Measurements from ENCODE around the gene PRPF8. TPM values are rescaled to one million over a fixed set of nuclear protein-coding genes. Genes with fewer than 3 reads are reported as not detected.
"Not testable (repeated sequence)": the region's sequence is repeated elsewhere in the genome, so short reads cannot be mapped to it uniquely, and the experiment has no call there.

The PRPF8 gene
- polyA plus RNA-seq, 1 of the 3 experiments (the other 2 are of a cell fraction), result 149 TPM

- DNase-seq, result peak; percentile 62
- Histone ChIP-seq H3K9me2 (no peaks in the 10 kb centered on the region), H3K9ac (peak overlapping the region; percentile 60; the same call in 1 of the 2 replicates), H3K27ac (ENCODE audit: low read depth in 2 of 2, low read length in 1 of 2) (no peak overlapping the region), H3K4me1 (ENCODE audit: control insufficient read depth in 1 of 2, insufficient read depth in 2 of 2, low read depth in 1 of 2, low read length in 1 of 2) (peaks cover 13 to 16% of the 10 kb centered on the region in 2 experiments; a peak in 3 of 4 replicates), H3K4me3 (ENCODE audit: low read depth in 2 of 2, low read length in 1 of 2) (peak overlapping the region; percentile 68 to 77), H3K36me3 (replicated peaks in 1 of 2; ENCODE audit: control insufficient read depth in 1 of 2, insufficient read depth in 2 of 2, low read length in 1 of 2) (peaks cover 26 to 31% of the 10 kb centered on the region in 2 experiments), H3K9me3 (no peaks in the 10 kb centered on the region), H3K4me2 (peak overlapping the region; percentile 88; the same call in 1 of the 2 replicates), H3K79me2 (ENCODE audit: insufficient read depth) (peaks cover 39% of the 10 kb centered on the region), H4K20me1 (ENCODE audit: insufficient read depth) (peaks cover 40% of the 10 kb centered on the region), H3F3A (replicated peaks; ENCODE audit: insufficient read depth) (peaks cover 38% of the 10 kb centered on the region), H3K27me3 (ENCODE audit: insufficient read depth) (no peaks in the 10 kb centered on the region), H2AFZ (ENCODE audit: low read depth) (no peak overlapping the region)
- CTCF ChIA-PET, result interaction anchor here (0.8 to 1.8 kb wide), 4 partner anchors 8 to 40 kb away, joined by 3 to 8 read pairs (median 3); no protein-coding TSS in a partner anchor
- POLR2A ChIA-PET, result interaction anchor here (1.6 kb wide), 1 partner anchor 40 kb away, joined by 3 read pairs; no protein-coding TSS in a partner anchor
- 32% methylated on average over 12 of the region's 16 CpGs for WGBS (ENCODE audit: low lambda C conversion rate)
- no peak for TF ChIP-seq CHD2 (IDR thresholded peaks at IDR 0.05; ENCODE audit: low read length, partially characterized antibody)
- TF ChIP-seq FOSL2 (IDR thresholded peaks at IDR 0.05; ENCODE audit: borderline replicate concordance, low read depth), result no peak
- TF ChIP-seq GABPA (IDR thresholded peaks at IDR 0.05; ENCODE audit: low read depth), result no peak
- TF ChIP-seq, protein P1, sequence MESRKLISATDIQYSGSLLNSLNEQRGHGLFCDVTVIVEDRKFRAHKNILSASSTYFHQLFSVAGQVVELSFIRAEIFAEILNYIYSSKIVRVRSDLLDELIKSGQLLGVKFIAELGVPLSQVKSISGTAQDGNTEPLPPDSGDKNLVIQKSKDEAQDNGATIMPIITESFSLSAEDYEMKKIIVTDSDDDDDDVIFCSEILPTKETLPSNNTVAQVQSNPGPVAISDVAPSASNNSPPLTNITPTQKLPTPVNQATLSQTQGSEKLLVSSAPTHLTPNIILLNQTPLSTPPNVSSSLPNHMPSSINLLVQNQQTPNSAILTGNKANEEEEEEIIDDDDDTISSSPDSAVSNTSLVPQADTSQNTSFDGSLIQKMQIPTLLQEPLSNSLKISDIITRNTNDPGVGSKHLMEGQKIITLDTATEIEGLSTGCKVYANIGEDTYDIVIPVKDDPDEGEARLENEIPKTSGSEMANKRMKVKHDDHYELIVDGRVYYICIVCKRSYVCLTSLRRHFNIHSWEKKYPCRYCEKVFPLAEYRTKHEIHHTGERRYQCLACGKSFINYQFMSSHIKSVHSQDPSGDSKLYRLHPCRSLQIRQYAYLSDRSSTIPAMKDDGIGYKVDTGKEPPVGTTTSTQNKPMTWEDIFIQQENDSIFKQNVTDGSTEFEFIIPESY (IDR thresholded peaks at IDR 0.05; ENCODE audit: borderline replicate concordance, low read depth), result no peak
- TF ChIP-seq NRF1 (IDR thresholded peaks at IDR 0.05; ENCODE audit: low read depth, low read length), result no peak
- TF ChIP-seq, protein P2, sequence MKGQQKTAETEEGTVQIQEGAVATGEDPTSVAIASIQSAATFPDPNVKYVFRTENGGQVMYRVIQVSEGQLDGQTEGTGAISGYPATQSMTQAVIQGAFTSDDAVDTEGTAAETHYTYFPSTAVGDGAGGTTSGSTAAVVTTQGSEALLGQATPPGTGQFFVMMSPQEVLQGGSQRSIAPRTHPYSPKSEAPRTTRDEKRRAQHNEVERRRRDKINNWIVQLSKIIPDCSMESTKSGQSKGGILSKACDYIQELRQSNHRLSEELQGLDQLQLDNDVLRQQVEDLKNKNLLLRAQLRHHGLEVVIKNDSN (IDR thresholded peaks at IDR 0.05; ENCODE audit: borderline replicate concordance, low read depth), result no peak
- no peak for TF ChIP-seq POLR2AphosphoS5 (IDR thresholded peaks at IDR 0.05; ENCODE audit: low read depth, low read length)
- no peak for TF ChIP-seq ELF1 (IDR thresholded peaks at IDR 0.05)
- TF ChIP-seq GATA2 (CRISPR knock-in tag; IDR thresholded peaks at IDR 0.05), result no peak
- no peak for TF ChIP-seq MXI1 (IDR thresholded peaks at IDR 0.05; ENCODE audit: low read depth, low read length)
- TF ChIP-seq RAD21 (IDR thresholded peaks at IDR 0.05; ENCODE audit: low read length), result no peak
- no peak for TF ChIP-seq NFIC (IDR thresholded peaks at IDR 0.05; ENCODE audit: borderline replicate concordance)
- TF ChIP-seq, protein P3, sequence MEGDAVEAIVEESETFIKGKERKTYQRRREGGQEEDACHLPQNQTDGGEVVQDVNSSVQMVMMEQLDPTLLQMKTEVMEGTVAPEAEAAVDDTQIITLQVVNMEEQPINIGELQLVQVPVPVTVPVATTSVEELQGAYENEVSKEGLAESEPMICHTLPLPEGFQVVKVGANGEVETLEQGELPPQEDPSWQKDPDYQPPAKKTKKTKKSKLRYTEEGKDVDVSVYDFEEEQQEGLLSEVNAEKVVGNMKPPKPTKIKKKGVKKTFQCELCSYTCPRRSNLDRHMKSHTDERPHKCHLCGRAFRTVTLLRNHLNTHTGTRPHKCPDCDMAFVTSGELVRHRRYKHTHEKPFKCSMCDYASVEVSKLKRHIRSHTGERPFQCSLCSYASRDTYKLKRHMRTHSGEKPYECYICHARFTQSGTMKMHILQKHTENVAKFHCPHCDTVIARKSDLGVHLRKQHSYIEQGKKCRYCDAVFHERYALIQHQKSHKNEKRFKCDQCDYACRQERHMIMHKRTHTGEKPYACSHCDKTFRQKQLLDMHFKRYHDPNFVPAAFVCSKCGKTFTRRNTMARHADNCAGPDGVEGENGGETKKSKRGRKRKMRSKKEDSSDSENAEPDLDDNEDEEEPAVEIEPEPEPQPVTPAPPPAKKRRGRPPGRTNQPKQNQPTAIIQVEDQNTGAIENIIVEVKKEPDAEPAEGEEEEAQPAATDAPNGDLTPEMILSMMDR (IDR thresholded peaks at IDR 0.05), result no peak
- no peak for TF ChIP-seq EZH2phosphoT487 (IDR thresholded peaks at IDR 0.05; ENCODE audit: borderline replicate concordance, low read depth)
- no peak for TF ChIP-seq RFX5 (IDR thresholded peaks at IDR 0.05; ENCODE audit: low read length)
- no peak for TF ChIP-seq FOXJ3 (CRISPR knock-in tag; IDR thresholded peaks at IDR 0.05)
These were observed 24.8 kb upstream of the PRPF8 start for GRCh38 chr17:1709403-1709951.

DNA sequence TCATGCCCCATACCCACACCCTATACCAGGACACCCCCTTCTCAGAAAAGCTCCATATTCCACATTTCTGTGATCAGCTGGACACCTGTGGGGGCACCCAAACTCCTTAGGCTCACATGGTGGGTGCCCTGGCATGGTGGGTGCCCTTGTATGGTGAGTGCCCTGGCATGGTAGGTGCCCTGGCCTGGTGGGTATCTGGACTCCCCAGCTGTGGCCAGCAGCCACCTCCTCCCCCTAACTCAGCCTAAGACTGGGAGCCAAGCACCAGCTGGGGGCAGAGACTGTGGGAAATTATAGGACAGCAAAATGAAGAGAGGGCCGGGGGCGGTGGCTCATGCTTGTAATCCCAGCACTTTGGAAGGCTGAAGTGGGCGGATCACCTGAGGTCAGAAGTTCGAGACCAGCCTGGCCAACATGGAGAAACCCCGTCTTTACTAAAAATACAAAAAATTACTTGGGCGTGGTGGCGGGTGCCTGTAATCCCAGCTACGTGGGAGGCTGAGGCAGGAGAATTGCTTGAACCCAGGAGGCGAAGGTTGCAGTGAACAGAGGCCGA, 24.2 kb upstream of the PRPF8 start:
- POLR2A ChIA-PET, result interaction anchor here (1.6 kb wide), 1 partner anchor 40 kb away, joined by 3 read pairs; no protein-coding TSS in a partner anchor
- 96% methylated on average over 10 of the region's 10 CpGs for WGBS (ENCODE audit: low lambda C conversion rate)
- H3K79me2 ChIP-seq (ENCODE audit: insufficient read depth), result peaks cover 33% of the 10 kb centered on the region
- H2AFZ ChIP-seq (ENCODE audit: low read depth); H3K9me3 ChIP-seq; H3K9ac ChIP-seq; H3K27ac ChIP-seq (ENCODE audit: low read depth in 2 of 2, low read length in 1 of 2); H3K4me3 ChIP-seq (ENCODE audit: low read depth in 2 of 2, low read length in 1 of 2); H3K9me2 ChIP-seq; DNase-seq; H3K4me2 ChIP-seq; H3K27me3 ChIP-seq (ENCODE audit: insufficient read depth): not testable (repeated sequence)
- CTCF ChIA-PET, result interaction anchor here (0.8 to 1.8 kb wide), 4 partner anchors 9 to 39 kb away, joined by 3 to 8 read pairs (median 3); no protein-coding TSS in a partner anchor
- H3K4me1 ChIP-seq (ENCODE audit: control insufficient read depth in 1 of 2, insufficient read depth in 2 of 2, low read depth in 1 of 2, low read length in 1 of 2), result peaks cover 9 to 13% of the 10 kb centered on the region in 2 experiments; a peak in 2 of 4 replicates
- H3F3A ChIP-seq (replicated peaks; ENCODE audit: insufficient read depth), result peaks cover 34% of the 10 kb centered on the region
- H3K36me3 ChIP-seq (replicated peaks in 1 of 2; ENCODE audit: control insufficient read depth in 1 of 2, insufficient read depth in 2 of 2, low read length in 1 of 2), result peaks cover 26 to 31% of the 10 kb centered on the region in 2 experiments
- peaks cover 34% of the 10 kb centered on the region for H4K20me1 ChIP-seq (ENCODE audit: insufficient read depth)
